KMS-11 (cell line): ENCODE measurements around the gene NTM.

Experiments
- H2AFZ ChIP-seq: fragments of 200-600 bp; sonication (generic); 2 replicates; pipeline ENCODE4 v1.6.1; 2016; ENCODE audit warnings: antibody characterized with exemption, mixed run types, low read depth
- H3K27ac ChIP-seq: fragments of 200-600 bp; sonication (generic); 2 replicates; pipeline ENCODE4 v1.6.1; 2016; ENCODE audit warnings: mild to moderate bottlenecking, mixed run types
- H3K27me3 ChIP-seq: fragments of 200-600 bp; sonication (generic); 2 replicates; pipeline ENCODE4 v1.6.1; 2017; ENCODE audit warnings: mild to moderate bottlenecking, low read depth, mixed run types, moderate library complexity; ENCODE audit not compliant: insufficient read depth
- H3K36me3 ChIP-seq: fragments of 200-600 bp; sonication (generic); 2 replicates; pipeline ENCODE4 v1.6.1; 2017; ENCODE audit warnings: mild to moderate bottlenecking, mixed run types; ENCODE audit not compliant: insufficient read depth
- H3K4me1 ChIP-seq: fragments of 200-600 bp; sonication (generic); 2 replicates; pipeline ENCODE4 v1.6.1; 2016; ENCODE audit warnings: mild to moderate bottlenecking, low read depth, mixed run types; ENCODE audit not compliant: poor library complexity, severe bottlenecking
- H3K4me2 ChIP-seq: fragments of 200-600 bp; sonication (generic); 2 replicates; pipeline ENCODE4 v1.7.0; 2016; ENCODE audit warnings: mild to moderate bottlenecking, mixed run types
- H3K4me3 ChIP-seq: fragments of 200-600 bp; sonication (generic); IDR thresholded peaks from 2 replicates; pipeline ENCODE4 v1.6.1; 2017; ENCODE audit warnings: low read depth, low read length, mixed read lengths; ENCODE audit not compliant: insufficient read depth
- H3K79me2 ChIP-seq: fragments of 200-600 bp; sonication (generic); 2 replicates; pipeline ENCODE4 v1.6.1; 2016; ENCODE audit warnings: low read depth, mixed run types; ENCODE audit not compliant: insufficient read depth
- H3K9ac ChIP-seq: fragments of 200-600 bp; sonication (generic); 2 replicates; pipeline ENCODE4 v1.6.1; 2016; ENCODE audit warnings: mild to moderate bottlenecking, mixed run types
- H4K20me1 ChIP-seq: fragments of 200-600 bp; sonication (generic); 2 replicates; pipeline ENCODE4 v1.6.1; 2016; ENCODE audit warnings: mild to moderate bottlenecking, mixed run types; ENCODE audit not compliant: insufficient read depth
- CTCF ChIP-seq: fragments of 200-600 bp; sonication (generic); conservative IDR thresholded peaks from 2 replicates; pipeline ENCODE4 v1.6.1; 2017; ENCODE audit warnings: low read depth, mild to moderate bottlenecking, antibody characterized with exemption, low read length, moderate library complexity, mixed read lengths

Gene NTM

GRCh38 chr11:131540676-131541075 lies 170.3 kb downstream of the NTM start:
- Histone ChIP-seq H2AFZ (no peak overlapping the region), H3K4me1 (no peaks in the 10 kb centered on the region), H3K36me3 (no peaks in the 10 kb centered on the region), H3K4me2 (no peak overlapping the region), H4K20me1 (no peaks in the 10 kb centered on the region), H3K4me3 (no peak overlapping the region), H3K9ac (no peak overlapping the region), H3K27ac (no peak overlapping the region), H3K79me2 (no peaks in the 10 kb centered on the region), H3K27me3 (no peaks in the 10 kb centered on the region)
- TF ChIP-seq CTCF: no peak

- no peaks in the 10 kb centered on the region for H3K4me1 ChIP-seq
- no peak overlapping the region for H3K27ac ChIP-seq
- no peak overlapping the region for H2AFZ ChIP-seq
- H3K4me2 ChIP-seq: no peak overlapping the region
- no peaks in the 10 kb centered on the region for H3K27me3 ChIP-seq
- TF ChIP-seq CTCF: no peak
- no peak overlapping the region for H3K9ac ChIP-seq
- H3K79me2 ChIP-seq: no peaks in the 10 kb centered on the region
- H3K4me3 ChIP-seq: no peak overlapping the region
- H3K36me3 ChIP-seq: no peaks in the 10 kb centered on the region
- no peaks in the 10 kb centered on the region for H4K20me1 ChIP-seq
Measured at GRCh38 chr11:131543389-131544025, 173.1 kb downstream of the NTM start.

GRCh38 chr11:131544591-131544990 lies 174.2 kb downstream of the NTM start:
- no peak overlapping the region for H2AFZ ChIP-seq
- no peaks in the 10 kb centered on the region for H3K4me1 ChIP-seq
- no peak overlapping the region for H3K4me3 ChIP-seq
- H3K4me2 ChIP-seq: no peak overlapping the region
- no peaks in the 10 kb centered on the region for H4K20me1 ChIP-seq
- H3K27ac ChIP-seq: no peak overlapping the region
- no peaks in the 10 kb centered on the region for H3K27me3 ChIP-seq
- no peaks in the 10 kb centered on the region for H3K79me2 ChIP-seq
- H3K9ac ChIP-seq: no peak overlapping the region
- H3K36me3 ChIP-seq: no peaks in the 10 kb centered on the region
- no peak for TF ChIP-seq CTCF

GRCh38 chr11:131546218-131546895 lies 175.9 kb downstream of the NTM start:
- Histone ChIP-seq H2AFZ (no peak overlapping the region), H3K4me3 (no peak overlapping the region), H3K4me1 (no peaks in the 10 kb centered on the region), H3K9ac (no peak overlapping the region), H3K36me3 (no peaks in the 10 kb centered on the region), H3K79me2 (no peaks in the 10 kb centered on the region), H3K27me3 (no peaks in the 10 kb centered on the region), H3K27ac (no peak overlapping the region), H4K20me1 (no peaks in the 10 kb centered on the region), H3K4me2 (no peak overlapping the region)
- no peak for TF ChIP-seq CTCF
